Neural progenitor cell (in vitro differentiated cells): ENCODE results near the gene C5AR1. TPM values are rescaled to one million over a fixed set of nuclear protein-coding genes. Genes with fewer than 3 reads are reported as not detected.

Experiments used
- DNase-seq: peaks from one replicate; pipeline ENCODE4 v3.0.0-alpha.2; 2016; ENCODE audit warnings: low spot score
- H2AFZ ChIP-seq: fragments of 200-600 bp; sonication (generic); replicated peaks from 2 replicates; pipeline ENCODE4 v1.6.1; 2016; ENCODE audit warnings: antibody characterized with exemption
- H3F3A ChIP-seq: fragments of 200-600 bp; sonication (generic); 2 replicates; pipeline ENCODE4 v1.6.1; 2016; ENCODE audit warnings: antibody characterized with exemption, low read depth
- H3K27ac ChIP-seq: fragments of 200-600 bp; sonication (generic); 2 replicates; pipeline ENCODE4 v1.5.1; 2016; ENCODE audit warnings: mild to moderate bottlenecking
- H3K27me3 ChIP-seq: fragments of 200-600 bp; sonication (generic); 2 replicates; pipeline ENCODE4 v1.6.1; 2016; ENCODE audit warnings: mild to moderate bottlenecking, moderate library complexity
- H3K36me3 ChIP-seq: fragments of 200-600 bp; sonication (generic); 2 replicates; pipeline ENCODE4 v1.5.1; 2016
- H3K4me1 ChIP-seq: fragments of 200-600 bp; sonication (generic); 2 replicates; pipeline ENCODE4 v1.6.1; 2016; ENCODE audit warnings: mixed run types
- H3K4me2 ChIP-seq: fragments of 200-600 bp; sonication (generic); 2 replicates; pipeline ENCODE4 v1.6.1; 2016
- H3K4me3 ChIP-seq: fragments of 200-600 bp; sonication (generic); 2 replicates; pipeline ENCODE4 v1.5.1; 2016
- H3K79me2 ChIP-seq: fragments of 200-600 bp; sonication (generic); 2 replicates; pipeline ENCODE4 v1.6.1; 2016; ENCODE audit warnings: low read depth
- H3K9ac ChIP-seq: fragments of 200-600 bp; sonication (generic); 2 replicates; pipeline ENCODE4 v1.6.1; 2016
- H3K9me3 ChIP-seq: fragments of 200-600 bp; sonication (generic); 2 replicates; pipeline ENCODE4 v1.5.1; 2016; ENCODE audit warnings: low read depth
- H4K20me1 ChIP-seq: fragments of 200-600 bp; sonication (generic); 2 replicates; pipeline ENCODE4 v1.6.1; 2016; ENCODE audit warnings: low read depth
- H3K27ac Mint-ChIP-seq: 3 replicates; pipeline ENCODE4 v1.8.0; 2021; ENCODE audit warnings: mixed read lengths
- H3K27me3 Mint-ChIP-seq: 2 replicates; pipeline ENCODE4 v1.8.0; 2022; ENCODE audit warnings: low read depth, mild to moderate bottlenecking, inconsistent platforms, moderate library complexity, mixed read lengths; ENCODE audit not compliant: insufficient read depth
- H3K36me3 Mint-ChIP-seq: 3 replicates; pipeline ENCODE4 v1.8.0; 2021; ENCODE audit warnings: mixed read lengths
- H3K4me1 Mint-ChIP-seq: 3 replicates; pipeline ENCODE4 v1.8.0; 2021; ENCODE audit warnings: mixed read lengths
- H3K4me3 Mint-ChIP-seq: 3 replicates; pipeline ENCODE4 v1.8.0; 2021; ENCODE audit warnings: mild to moderate bottlenecking, moderate library complexity, mixed read lengths
- H3K9me3 Mint-ChIP-seq: 3 replicates; pipeline ENCODE4 v1.8.0; 2020; ENCODE audit warnings: mixed read lengths
- CTCF ChIP-seq: fragments of 200-600 bp; sonication (generic); IDR thresholded peaks from 2 replicates; pipeline ENCODE4 v1.5.1; 2017; ENCODE audit warnings: antibody characterized with exemption, mild to moderate bottlenecking
- EZH2 ChIP-seq: fragments of 200-600 bp; sonication (generic); IDR thresholded peaks from 2 replicates; pipeline ENCODE4 v1.6.1; 2017; ENCODE audit warnings: antibody characterized with exemption, mild to moderate bottlenecking, moderate library complexity
- EZH2phosphoT487 ChIP-seq: fragments of 200-600 bp; sonication (generic); IDR thresholded peaks from 2 replicates; pipeline ENCODE4 v1.6.1; 2017; ENCODE audit warnings: antibody characterized with exemption
- total RNA-seq: library from RNA; depleted of rRNA; stranded (reverse); fragments of >200 nt; gene quantifications from 2 replicates; pipeline ENCODE4 v1.2.3, GENCODE V29; 2015; ENCODE audit warnings: low replicate concordance

C5AR1 gene
- total RNA-seq, 1 donor from 2014 or later: 0.06 TPM

- H3K4me2 ChIP-seq: no peak overlapping the region
- no peak overlapping the region for H3K27ac ChIP-seq
- Mint-ChIP-seq H3K36me3 (no peaks in the 10 kb centered on the region), H3K4me1 (no peaks in the 10 kb centered on the region), H3K27me3 (peaks cover 9% of the 10 kb centered on the region), H3K27ac (no peak overlapping the region), H3K4me3 (no peak overlapping the region), H3K9me3 (peaks cover 2% of the 10 kb centered on the region)
- H3K27me3 ChIP-seq: no peaks in the 10 kb centered on the region
- no peaks in the 10 kb centered on the region for H3K36me3 ChIP-seq
- H4K20me1 ChIP-seq: no peaks in the 10 kb centered on the region
- DNase-seq: no peak
- H3K4me1 ChIP-seq: no peaks in the 10 kb centered on the region
- H3K4me3 ChIP-seq: no peak overlapping the region
- no peaks in the 10 kb centered on the region for H3F3A ChIP-seq
- no peak overlapping the region for H3K9ac ChIP-seq
- no peaks in the 10 kb centered on the region for H3K9me3 ChIP-seq
- no peaks in the 10 kb centered on the region for H3K79me2 ChIP-seq
- no peak overlapping the region for H2AFZ ChIP-seq
- TF ChIP-seq EZH2 (no peak), CTCF (no peak), EZH2phosphoT487 (no peak)
Measured at GRCh38 chr19:47323409-47323808, 13.7 kb downstream of the C5AR1 start.

DNA sequence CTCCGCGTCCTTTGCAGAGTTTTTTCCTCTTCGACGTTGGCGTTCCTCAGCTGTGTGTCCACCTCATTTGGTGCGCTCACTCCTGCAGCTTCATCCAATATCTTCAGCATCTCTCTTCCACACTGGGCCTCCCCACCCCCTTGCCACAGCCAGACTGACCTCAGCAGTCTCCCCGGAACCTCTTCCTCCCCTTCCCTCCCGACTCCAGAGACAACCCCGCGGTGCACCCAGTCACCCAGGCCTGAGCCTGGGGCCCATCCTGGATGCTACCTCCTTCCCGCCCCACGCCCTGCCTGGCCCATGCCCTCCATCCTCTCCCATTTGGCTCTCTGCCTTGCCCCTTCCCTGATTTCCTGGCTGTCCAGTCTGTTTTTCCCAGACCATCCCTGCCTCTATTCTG, 14.2 kb downstream of the C5AR1 start:
- Histone ChIP-seq H3K9me3 (no peaks in the 10 kb centered on the region), H3K4me2 (no peak overlapping the region), H3F3A (no peaks in the 10 kb centered on the region), H3K36me3 (no peaks in the 10 kb centered on the region), H3K9ac (no peak overlapping the region), H2AFZ (no peak overlapping the region), H3K4me3 (no peak overlapping the region), H3K27ac (no peak overlapping the region), H4K20me1 (no peaks in the 10 kb centered on the region), H3K4me1 (no peaks in the 10 kb centered on the region), H3K79me2 (no peaks in the 10 kb centered on the region), H3K27me3 (no peaks in the 10 kb centered on the region)
- peaks cover 9% of the 10 kb centered on the region for H3K27me3 Mint-ChIP-seq
- no peak overlapping the region for H3K27ac Mint-ChIP-seq
- no peaks in the 10 kb centered on the region for H3K4me1 Mint-ChIP-seq
- H3K9me3 Mint-ChIP-seq: peaks cover 2% of the 10 kb centered on the region
- DNase-seq: no peak
- no peak overlapping the region for H3K4me3 Mint-ChIP-seq
- TF ChIP-seq CTCF: no peak
- no peak for TF ChIP-seq EZH2phosphoT487
- no peak for TF ChIP-seq EZH2
- no peaks in the 10 kb centered on the region for H3K36me3 Mint-ChIP-seq

GRCh38 chr19:47324502-47324901, 14.8 kb downstream of the C5AR1 start:
- no peak overlapping the region for H3K4me3 Mint-ChIP-seq
- DNase-seq: no peak
- no peaks in the 10 kb centered on the region for H3K4me1 ChIP-seq
- no peaks in the 10 kb centered on the region for H3K4me1 Mint-ChIP-seq
- no peaks in the 10 kb centered on the region for H3K9me3 ChIP-seq
- H3K4me3 ChIP-seq: no peak overlapping the region
- H3K9ac ChIP-seq: no peak overlapping the region
- no peak overlapping the region for H3K4me2 ChIP-seq
- no peaks in the 10 kb centered on the region for H4K20me1 ChIP-seq
- no peaks in the 10 kb centered on the region for H3K36me3 ChIP-seq
- H3K79me2 ChIP-seq: no peaks in the 10 kb centered on the region
- no peak overlapping the region for H3K27ac Mint-ChIP-seq
- no peaks in the 10 kb centered on the region for H3F3A ChIP-seq
- peaks cover 9% of the 10 kb centered on the region for H3K27me3 Mint-ChIP-seq
- H3K36me3 Mint-ChIP-seq: no peaks in the 10 kb centered on the region
- H2AFZ ChIP-seq: no peak overlapping the region
- H3K27ac ChIP-seq: no peak overlapping the region
- H3K27me3 ChIP-seq: no peaks in the 10 kb centered on the region
- TF ChIP-seq CTCF (no peak), EZH2phosphoT487 (no peak), EZH2 (no peak)
- H3K9me3 Mint-ChIP-seq: peaks cover 2% of the 10 kb centered on the region

GRCh38 chr19:47330466-47330869, 20.8 kb downstream of the C5AR1 start:
- Mint-ChIP-seq H3K36me3 (no peaks in the 10 kb centered on the region), H3K4me1 (no peaks in the 10 kb centered on the region), H3K9me3 (no peaks in the 10 kb centered on the region), H3K27me3 (peaks cover 11% of the 10 kb centered on the region), H3K4me3 (no peak overlapping the region), H3K27ac (no peak overlapping the region)
- Histone ChIP-seq H3K9me3 (no peaks in the 10 kb centered on the region), H3K9ac (no peak overlapping the region), H3K4me1 (no peaks in the 10 kb centered on the region), H3K4me2 (no peak overlapping the region), H2AFZ (no peak overlapping the region), H3K27me3 (no peaks in the 10 kb centered on the region), H4K20me1 (no peaks in the 10 kb centered on the region), H3F3A (no peaks in the 10 kb centered on the region), H3K79me2 (no peaks in the 10 kb centered on the region), H3K36me3 (no peaks in the 10 kb centered on the region), H3K4me3 (no peak overlapping the region), H3K27ac (no peak overlapping the region)
- no peak for DNase-seq
- TF ChIP-seq CTCF (no peak), EZH2phosphoT487 (no peak), EZH2 (no peak)
